RPMI7951 (cell line): ENCODE measurements around the gene ZFP36L2. TPM values are rescaled to one million over a fixed set of nuclear protein-coding genes. Genes with fewer than 3 reads are reported as not detected.
"Not testable (repeated sequence)": the region's sequence is repeated elsewhere in the genome, so short reads cannot be mapped to it uniquely, and the experiment has no call there.

Experiments
- DNase-seq: peaks from one replicate; pipeline ENCODE4 v3.0.0-alpha.2; 2012; ENCODE audit warnings: low read depth
- total RNA-seq: library from RNA; depleted of rRNA; stranded (reverse); fragments of >200 nt; shearing (Covaris generic); gene quantifications from 2 replicates; pipeline ENCODE4 v1.2.3, GENCODE V29; 2014

Gene ZFP36L2
- total RNA-seq, 1 experiment from 2014 or later: 9.1 TPM

GRCh38 chr2:43209204-43209717 lies 17.1 kb downstream of the ZFP36L2 start:
- no peak for DNase-seq

- no peak for DNase-seq
These were observed 18.7 kb downstream of the ZFP36L2 start for GRCh38 chr2:43207553-43208300.

DNA sequence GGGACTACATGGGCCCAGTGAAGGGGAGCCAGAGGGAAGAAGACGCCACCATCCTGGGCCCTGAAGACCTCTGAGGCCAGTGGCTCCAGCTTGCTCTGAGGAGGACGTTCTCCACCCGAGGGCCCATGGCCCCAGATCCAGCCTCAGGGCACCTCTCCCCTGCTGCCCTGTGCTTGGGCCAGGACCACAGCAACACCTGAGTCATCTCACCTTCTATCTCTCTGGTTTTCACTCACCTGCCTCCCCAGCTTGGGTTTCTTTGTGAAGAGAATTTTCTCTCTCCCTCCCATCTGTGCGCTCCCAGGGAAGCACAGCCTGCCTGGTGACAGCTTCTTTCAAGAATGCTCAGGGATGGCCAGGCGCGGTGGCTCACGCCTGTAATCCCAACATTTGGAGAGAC lies 19.8 kb downstream of the ZFP36L2 start:
- no peak for DNase-seq

- no peak for DNase-seq
These were observed 23.0 kb downstream of the ZFP36L2 start for GRCh38 chr2:43203373-43203772.

DNA sequence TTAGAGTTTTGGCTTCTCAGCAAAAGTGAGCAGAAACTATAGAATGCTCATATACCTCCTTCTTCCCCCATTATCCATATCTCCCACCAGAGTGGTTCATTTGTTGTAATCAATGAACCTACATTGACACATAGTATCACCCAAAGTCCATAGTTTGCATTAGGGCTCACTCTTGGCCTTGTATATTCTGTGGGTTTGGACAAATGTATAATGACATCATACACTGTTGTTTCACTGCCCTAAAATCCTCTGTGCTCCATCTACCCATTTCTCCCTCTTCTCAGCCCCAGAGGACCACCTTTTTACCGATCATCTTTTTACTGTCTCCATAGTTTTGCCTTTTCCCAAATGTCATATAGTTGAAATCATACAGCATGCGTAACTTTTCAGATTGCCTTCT lies 24.1 kb downstream of the ZFP36L2 start:
- DNase-seq: no peak

GRCh38 chr2:43201497-43201896 lies 24.9 kb downstream of the ZFP36L2 start:
- DNase-seq: no peak

- DNase-seq: no peak
These were observed 25.4 kb downstream of the ZFP36L2 start for GRCh38 chr2:43201016-43201415.

GRCh38 chr2:43199492-43200488 lies 26.6 kb downstream of the ZFP36L2 start:
- DNase-seq: no peak

- no peak for DNase-seq
These were observed 28.1 kb downstream of the ZFP36L2 start for GRCh38 chr2:43198263-43198662.

DNA sequence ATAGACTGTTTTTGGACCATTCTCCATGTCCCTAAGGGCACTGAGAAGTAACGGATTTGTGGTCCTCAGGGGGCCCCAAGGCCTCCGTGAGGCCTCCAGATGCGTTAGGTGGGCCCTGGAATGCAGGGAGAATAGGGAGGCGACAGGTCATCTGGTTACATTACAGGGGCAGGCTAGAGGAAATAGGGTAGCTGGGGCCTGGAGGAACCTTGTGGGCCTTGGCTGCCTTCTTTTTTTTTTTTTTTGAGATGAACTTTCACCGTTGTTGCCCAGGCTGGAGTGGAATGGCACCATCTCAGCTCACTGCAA lies 28.9 kb downstream of the ZFP36L2 start:
- no peak for DNase-seq

GRCh38 chr2:43196768-43197587 lies 29.4 kb downstream of the ZFP36L2 start:
- no peak for DNase-seq

- DNase-seq: no peak
These were observed 32.1 kb downstream of the ZFP36L2 start for GRCh38 chr2:43194121-43194869.

DNA sequence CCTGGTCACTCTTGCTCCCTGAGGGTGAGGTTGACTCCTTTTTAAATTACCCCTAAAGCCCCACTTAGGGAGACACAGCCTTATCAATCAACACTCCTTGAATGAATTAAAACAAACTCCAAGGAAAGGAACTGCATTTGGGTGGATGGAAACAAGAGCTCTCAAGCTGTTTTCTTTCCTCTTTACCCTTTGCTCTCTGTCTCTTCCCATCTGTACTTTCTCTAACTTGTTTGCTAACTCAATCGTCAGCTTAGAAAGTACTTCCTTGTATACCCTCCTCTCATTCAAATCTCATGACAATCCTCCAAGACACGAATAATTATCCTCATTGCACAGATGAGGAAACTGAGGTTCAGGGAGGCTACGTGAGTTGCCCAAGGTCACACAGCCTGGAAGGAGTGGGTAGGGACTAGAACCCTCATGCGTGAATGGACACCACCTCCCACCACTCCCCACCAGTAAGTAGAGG lies 32.7 kb downstream of the ZFP36L2 start:
- DNase-seq: no peak

DNA sequence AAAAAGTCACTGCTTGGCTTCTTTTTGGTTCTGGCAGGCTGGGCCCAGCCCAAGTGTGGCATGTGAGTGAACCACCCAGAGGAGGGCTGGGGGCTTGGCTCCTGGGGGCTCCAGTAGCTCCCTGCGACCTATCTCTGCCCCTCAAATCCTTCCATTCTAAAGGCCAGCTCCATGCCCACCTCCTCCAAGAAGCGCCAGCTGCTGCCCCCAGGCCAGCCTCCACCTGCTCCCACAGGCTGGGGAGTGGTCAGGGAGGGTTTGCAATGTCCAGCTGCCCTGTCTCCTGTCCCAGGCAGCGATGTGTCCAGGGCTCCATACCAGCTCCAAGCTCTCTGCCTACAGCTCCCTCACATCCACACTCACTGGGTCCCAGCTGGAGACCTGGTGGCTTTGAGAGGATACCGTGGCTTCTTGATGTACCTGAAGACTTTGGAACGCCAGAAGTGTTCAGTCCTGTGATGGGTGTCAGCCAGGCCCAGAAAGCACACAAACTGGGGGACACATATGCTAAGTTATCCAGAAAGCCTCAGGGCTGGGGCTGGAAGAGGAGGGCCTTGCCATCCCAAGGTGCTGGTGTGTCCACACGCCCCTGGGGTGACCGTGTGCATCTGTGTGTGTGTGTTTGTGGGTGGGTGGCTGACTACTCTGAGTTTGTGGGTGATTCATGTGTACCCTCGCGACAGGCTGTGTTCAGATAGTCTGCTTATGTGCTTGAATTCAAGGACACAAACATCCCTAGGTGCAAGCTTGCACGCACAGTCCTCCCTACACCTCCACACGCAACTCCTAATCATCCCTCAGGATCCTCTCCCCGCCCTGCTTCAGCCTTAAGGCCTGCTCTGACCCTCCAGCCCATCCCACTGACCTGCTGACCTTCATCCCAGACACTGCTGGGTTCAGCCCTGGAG lies 33.4 kb downstream of the ZFP36L2 start:
- DNase-seq: no peak

DNA sequence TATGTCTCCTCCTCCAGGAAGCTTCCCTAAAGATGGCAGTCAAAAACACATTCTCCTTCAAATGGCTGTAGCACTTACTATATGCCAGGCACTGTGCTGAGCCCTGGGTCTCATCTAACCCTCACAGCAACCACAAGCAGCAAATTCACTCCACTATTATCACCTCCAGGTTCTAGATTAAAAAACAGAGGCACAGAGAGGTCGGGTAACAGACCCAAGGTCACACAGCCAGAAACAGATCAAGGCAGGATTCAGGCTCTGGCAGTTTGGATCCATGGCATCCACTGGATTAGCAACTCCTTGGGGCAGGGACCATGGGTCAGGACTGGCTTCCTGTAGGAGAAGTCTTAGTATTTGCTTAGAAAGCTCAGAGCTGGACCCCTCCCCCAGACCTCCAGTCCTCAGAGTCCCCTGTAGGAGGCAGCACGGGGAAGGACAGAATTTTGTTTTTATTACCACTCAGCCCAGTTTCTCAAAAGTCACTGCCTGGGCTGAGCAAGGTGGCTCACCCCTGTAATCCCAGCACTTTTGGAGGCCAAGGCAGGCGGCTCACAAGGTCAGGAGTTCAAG lies 34.4 kb downstream of the ZFP36L2 start:
- DNase-seq: no peak

GRCh38 chr2:43190311-43191052 lies 35.9 kb downstream of the ZFP36L2 start:
- DNase-seq: no peak

GRCh38 chr2:43189861-43190260 lies 36.5 kb downstream of the ZFP36L2 start:
- DNase-seq: not testable (repeated sequence)

DNA sequence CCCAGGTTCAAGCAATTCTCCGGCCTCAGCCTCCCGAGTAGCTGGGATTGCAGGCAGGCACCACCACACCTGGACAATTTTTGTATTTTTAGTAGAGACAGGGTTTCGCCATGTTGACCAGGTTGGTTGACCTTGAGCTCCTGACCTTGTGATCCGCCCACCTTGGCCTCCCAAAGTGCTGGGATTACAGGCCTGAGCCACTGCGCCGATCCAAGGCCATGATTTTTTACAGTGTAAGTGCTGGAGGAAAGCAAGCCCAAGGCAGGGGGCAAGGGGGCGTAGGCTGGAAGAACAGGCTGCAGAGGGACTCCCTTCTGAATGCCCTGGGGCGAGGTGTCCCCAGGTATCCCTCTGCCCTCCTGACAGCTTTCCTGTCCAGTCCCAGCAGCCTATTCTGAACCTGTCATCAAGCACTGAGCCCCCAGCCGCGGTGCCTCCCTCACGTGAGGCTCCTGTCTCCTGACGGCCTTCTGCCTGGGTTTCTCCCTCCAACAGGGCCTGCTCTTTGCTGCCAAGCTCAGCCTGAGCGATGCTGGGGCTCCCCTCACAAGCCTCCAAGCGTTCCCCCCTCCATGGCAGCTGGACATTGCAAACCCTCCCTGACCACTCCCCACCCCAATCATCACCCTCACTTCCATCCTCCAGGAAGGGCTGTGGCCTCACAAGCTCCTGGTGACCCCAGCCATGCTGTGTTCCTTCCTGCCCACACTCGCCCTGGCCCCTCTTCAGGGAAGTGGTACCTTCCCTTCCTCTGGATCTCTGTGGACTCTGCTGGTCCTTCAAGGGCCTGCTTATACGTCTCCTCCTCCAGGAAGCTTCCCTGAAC lies 37.6 kb downstream of the ZFP36L2 start:
- no peak for DNase-seq
